Natural killer cell (primary cell): ENCODE measurements around the gene DDX23. TPM values are rescaled to one million over a fixed set of nuclear protein-coding genes. Genes with fewer than 3 reads are reported as not detected.
"Not testable (repeated sequence)": the region's sequence is repeated elsewhere in the genome, so short reads cannot be mapped to it uniquely, and the experiment has no call there.

Experiments used
- ATAC-seq, 3 donors: fragments of 150-1000 bp in 2 of 3; fragments of 200-7000 bp in 1 of 3; cut with Tn5 transposase; 1 replicate in 1 of 3; 2 replicates in 2 of 3; pipeline ENCODE4 v1.10.0; 2021; ENCODE audit warnings: mild to moderate bottlenecking in 2 of 3, moderate library complexity in 2 of 3
- DNase-seq, 2 donors: peaks; one replicate each; pipeline versions ENCODE4 v3.0.0 to v3.0.0-alpha.2; 2013 to 2021; ENCODE audit warnings: mixed read lengths in 1 of 2
- H3K27ac ChIP-seq: one replicate; pipeline ENCODE4 v1.5.1; 2013; ENCODE audit warnings: mild to moderate bottlenecking, low read length
- H3K27me3 ChIP-seq: one replicate; pipeline ENCODE4 v1.6.1; 2013; ENCODE audit warnings: low read length; ENCODE audit not compliant: control insufficient read depth, insufficient read depth
- H3K36me3 ChIP-seq: one replicate; pipeline ENCODE4 v1.6.1; 2013; ENCODE audit warnings: low read length; ENCODE audit not compliant: control insufficient read depth, insufficient read depth
- H3K4me1 ChIP-seq: one replicate; pipeline ENCODE4 v1.6.1; 2013; ENCODE audit warnings: low read length; ENCODE audit not compliant: control insufficient read depth, insufficient read depth
- H3K4me3 ChIP-seq: one replicate; pipeline ENCODE4 v1.5.1; 2013; ENCODE audit warnings: low read length
- H3K9me3 ChIP-seq: one replicate; pipeline ENCODE4 v1.6.1; 2013; ENCODE audit warnings: low read length; ENCODE audit not compliant: control insufficient read depth, insufficient read depth
- H3K27ac Mint-ChIP-seq, 2 donors: one replicate each; pipeline ENCODE4 v1.8.0; 2022; ENCODE audit warnings: mild to moderate bottlenecking in 2 of 2, mixed read lengths in 2 of 2, moderate library complexity in 1 of 2
- H3K27me3 Mint-ChIP-seq, 2 donors: one replicate each; pipeline ENCODE4 v1.8.0; 2022; ENCODE audit warnings: low read depth in 2 of 2, mixed read lengths in 2 of 2
- H3K36me3 Mint-ChIP-seq: one replicate; pipeline ENCODE4 v1.8.0; 2022; ENCODE audit warnings: mixed read lengths
- H3K4me1 Mint-ChIP-seq, 2 donors: one replicate each; pipeline ENCODE4 v1.8.0; 2022; ENCODE audit warnings: mixed read lengths in 2 of 2
- H3K4me3 Mint-ChIP-seq: one replicate; pipeline ENCODE4 v1.8.0; 2022; ENCODE audit warnings: mild to moderate bottlenecking, moderate library complexity, mixed read lengths
- H3K9me3 Mint-ChIP-seq, 2 donors: one replicate each; pipeline ENCODE4 v1.8.0; 2022; ENCODE audit warnings: mixed read lengths in 2 of 2
- WGBS: methylation state at CpG from one replicate; pipeline ENCODE4 v1.1.7; 2013; ENCODE audit warnings: missing lambda C conversion rate; ENCODE audit not compliant: insufficient coverage; 5-methylcytosine and 5-hydroxymethylcytosine counted together
- intact Hi-C: fragments of 100-400 bp; cut with micrococcal nuclease; formaldehyde crosslinking; loops from one replicate; pipeline ENCODE4 v1.14.2; 2022
- total RNA-seq, 4 donors: library from RNA; stranded (reverse); fragments of 120-200 nt in 1 of 4; gene quantifications; one replicate each; pipeline versions ENCODE4 v1.2.3 to v1.2.4, GENCODE V29; 2013 to 2022
- TF ChIP-seq, protein P1 (sequence below): fragments of 200-600 bp; IDR thresholded peaks from one replicate; pipeline ENCODE4 v1.8.0; 2022; ENCODE audit warnings: antibody characterized with exemption

DDX23 gene
- total RNA-seq, 3 donors from 2014 or later (not counting 1 experiment from before 2014, with no cell fraction given) = 96.0 to 123 (median 104) TPM

DNA sequence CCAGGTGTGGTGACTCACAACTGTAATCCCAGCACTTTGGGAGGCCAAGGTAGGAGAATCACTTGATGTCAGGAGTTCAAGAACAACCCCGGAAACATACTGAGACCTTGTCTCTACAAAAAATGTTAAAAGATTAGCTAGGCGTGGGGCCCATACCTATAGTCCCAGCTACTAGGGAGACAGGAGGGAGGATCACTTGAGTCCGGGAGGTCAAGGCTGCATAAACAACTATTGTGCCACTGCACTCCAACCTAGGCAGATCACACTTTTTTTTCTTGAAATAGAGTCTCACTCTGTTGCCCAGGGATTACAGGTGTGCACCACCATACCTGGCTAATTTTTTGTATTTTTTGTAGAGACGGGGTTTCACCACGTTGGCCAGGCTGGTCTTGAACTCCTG is 7.6 kb upstream of the DDX23 start:
- Mint-ChIP-seq H3K9me3 (no peaks in the 10 kb centered on the region), H3K36me3 (no peaks in the 10 kb centered on the region), H3K4me3 (no peak overlapping the region), H3K4me1 (peaks cover under 1 to 8% of the 10 kb centered on the region in 2 donors), H3K27ac (no peak overlapping the region), H3K27me3 (peaks cover 21 to 37% of the 10 kb centered on the region in 2 donors)
- intact Hi-C loops = no loop called here
- Histone ChIP-seq H3K27ac (no peak overlapping the region), H3K9me3 (no peaks in the 10 kb centered on the region), H3K36me3 (no peaks in the 10 kb centered on the region), H3K4me1 (peaks cover 6% of the 10 kb centered on the region), H3K27me3 (peaks cover 21% of the 10 kb centered on the region), H3K4me3 (no peak overlapping the region)
- TF ChIP-seq, protein P1, sequence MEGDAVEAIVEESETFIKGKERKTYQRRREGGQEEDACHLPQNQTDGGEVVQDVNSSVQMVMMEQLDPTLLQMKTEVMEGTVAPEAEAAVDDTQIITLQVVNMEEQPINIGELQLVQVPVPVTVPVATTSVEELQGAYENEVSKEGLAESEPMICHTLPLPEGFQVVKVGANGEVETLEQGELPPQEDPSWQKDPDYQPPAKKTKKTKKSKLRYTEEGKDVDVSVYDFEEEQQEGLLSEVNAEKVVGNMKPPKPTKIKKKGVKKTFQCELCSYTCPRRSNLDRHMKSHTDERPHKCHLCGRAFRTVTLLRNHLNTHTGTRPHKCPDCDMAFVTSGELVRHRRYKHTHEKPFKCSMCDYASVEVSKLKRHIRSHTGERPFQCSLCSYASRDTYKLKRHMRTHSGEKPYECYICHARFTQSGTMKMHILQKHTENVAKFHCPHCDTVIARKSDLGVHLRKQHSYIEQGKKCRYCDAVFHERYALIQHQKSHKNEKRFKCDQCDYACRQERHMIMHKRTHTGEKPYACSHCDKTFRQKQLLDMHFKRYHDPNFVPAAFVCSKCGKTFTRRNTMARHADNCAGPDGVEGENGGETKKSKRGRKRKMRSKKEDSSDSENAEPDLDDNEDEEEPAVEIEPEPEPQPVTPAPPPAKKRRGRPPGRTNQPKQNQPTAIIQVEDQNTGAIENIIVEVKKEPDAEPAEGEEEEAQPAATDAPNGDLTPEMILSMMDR = no peak
- ATAC-seq (no peak), DNase-seq (no peak)
- WGBS = 100% methylated on average over 5 of the region's 5 CpGs

DNA sequence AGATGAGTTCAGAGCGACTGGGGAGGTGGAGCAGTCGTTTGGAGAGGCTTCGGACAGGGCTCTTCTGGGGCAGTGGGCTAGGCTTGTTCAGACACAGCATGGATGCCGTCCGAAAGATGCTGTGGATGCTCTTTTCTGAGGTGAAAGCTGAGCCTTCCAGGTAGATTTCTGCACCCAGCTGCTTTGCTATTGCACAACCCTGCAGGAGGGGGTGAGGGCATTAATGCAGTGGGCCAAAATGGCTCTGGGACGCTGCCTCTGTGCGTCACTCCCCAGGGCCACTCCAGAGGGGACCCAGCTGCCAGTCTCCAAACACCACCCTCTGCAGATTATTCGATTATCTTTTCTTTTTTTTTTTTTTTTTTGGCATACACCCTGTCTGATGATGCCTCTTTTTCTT is 6.1 kb upstream of the DDX23 start:
- Histone ChIP-seq H3K4me1 (peaks cover 2% of the 10 kb centered on the region), H3K36me3 (no peaks in the 10 kb centered on the region), H3K27ac (no peak overlapping the region), H3K9me3 (no peaks in the 10 kb centered on the region), H3K4me3 (no peak overlapping the region), H3K27me3 (peaks cover 11% of the 10 kb centered on the region)
- no peak overlapping the region for H3K27ac Mint-ChIP-seq
- peaks cover 5% of the 10 kb centered on the region in 2 donors for H3K4me1 Mint-ChIP-seq
- DNase-seq (no peak), ATAC-seq (no peak)
- no peaks in the 10 kb centered on the region for H3K36me3 Mint-ChIP-seq
- no peak overlapping the region for H3K4me3 Mint-ChIP-seq
- H3K9me3 Mint-ChIP-seq = no peaks in the 10 kb centered on the region
- intact Hi-C loops = no loop called here
- peaks cover 7 to 21% of the 10 kb centered on the region in 2 donors for H3K27me3 Mint-ChIP-seq
- WGBS = 94% methylated on average over 8 of the region's 8 CpGs
- TF ChIP-seq, protein P1 = no peak

DNA sequence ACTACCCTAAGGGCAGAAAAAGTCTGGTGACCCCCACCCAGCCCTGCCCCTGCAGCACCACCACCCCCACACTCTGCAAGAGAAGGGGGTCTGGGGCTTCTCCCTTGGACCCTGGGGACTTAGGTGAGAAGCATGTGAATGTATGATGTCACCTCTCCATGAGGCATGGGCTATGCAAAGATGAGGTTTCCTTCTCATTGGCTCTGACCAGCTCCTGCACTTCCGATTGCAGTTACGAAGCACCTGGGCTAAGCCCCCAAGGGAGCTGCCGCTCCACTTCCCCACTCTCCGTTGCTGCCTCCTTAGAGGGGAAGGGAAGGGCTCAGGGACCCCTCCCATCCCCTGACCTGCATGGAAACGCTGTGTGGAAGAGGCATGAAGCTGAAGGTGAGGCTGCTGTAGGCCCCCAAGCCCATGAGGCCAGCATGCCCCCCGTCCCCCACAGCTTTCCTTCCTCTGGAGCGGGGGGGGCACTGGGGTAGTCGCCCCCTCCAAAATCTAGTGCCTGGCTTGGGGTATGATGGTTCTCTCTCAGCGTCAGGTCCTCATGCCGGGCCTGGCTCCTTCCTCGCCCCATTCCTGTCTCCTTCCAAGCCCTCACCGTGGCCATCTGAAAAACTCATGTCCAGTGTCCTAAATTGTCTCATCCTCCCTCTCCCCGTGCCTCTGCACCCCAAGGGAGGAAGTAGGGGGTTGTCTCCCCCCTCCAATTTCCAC is 5.5 kb upstream of the DDX23 start:
- intact Hi-C loops = no loop called here
- Mint-ChIP-seq H3K4me1 (peaks cover 11% of the 10 kb centered on the region in 2 donors), H3K36me3 (no peaks in the 10 kb centered on the region), H3K4me3 (no peak overlapping the region), H3K27me3 (peaks cover under 1 to 15% of the 10 kb centered on the region in 2 donors), H3K27ac (no peak overlapping the region), H3K9me3 (no peaks in the 10 kb centered on the region)
- peaks cover 6% of the 10 kb centered on the region for H3K27me3 ChIP-seq
- no peaks in the 10 kb centered on the region for H3K36me3 ChIP-seq
- no peak overlapping the region for H3K4me3 ChIP-seq
- peaks cover 8% of the 10 kb centered on the region for H3K4me1 ChIP-seq
- TF ChIP-seq, protein P1 = no peak
- H3K27ac ChIP-seq = no peak overlapping the region
- DNase-seq (no peak), ATAC-seq (no peak)
- WGBS = 80% methylated on average over 7 of the region's 13 CpGs
- no peaks in the 10 kb centered on the region for H3K9me3 ChIP-seq

DNA sequence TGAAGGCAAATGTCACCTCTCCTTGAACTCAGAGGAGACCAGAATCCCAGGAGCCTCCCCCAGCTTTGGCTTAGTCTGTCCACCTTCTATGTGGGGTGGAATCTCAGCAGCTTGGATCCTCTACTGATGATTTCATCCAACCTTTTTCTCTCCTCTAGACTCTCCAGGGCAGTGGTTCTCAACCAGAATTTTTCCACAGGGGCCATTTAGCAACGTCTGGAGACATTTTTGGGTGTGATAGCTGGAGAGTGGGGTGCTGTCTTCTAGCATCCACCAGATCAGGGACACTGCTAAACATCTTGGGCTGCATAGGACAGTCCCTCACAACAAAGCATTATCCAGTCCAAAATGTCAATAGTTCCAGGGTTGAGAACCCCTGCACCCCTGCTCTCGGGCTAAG is 4.4 kb upstream of the DDX23 start:
- TF ChIP-seq, protein P1 = no peak
- Mint-ChIP-seq H3K27me3 (peaks cover 0 to 7% of the 10 kb centered on the region in 2 donors), H3K4me3 (no peak overlapping the region), H3K27ac (no peak overlapping the region), H3K36me3 (no peaks in the 10 kb centered on the region), H3K9me3 (no peaks in the 10 kb centered on the region), H3K4me1 (peaks cover 17 to 20% of the 10 kb centered on the region in 2 donors)
- no peaks in the 10 kb centered on the region for H3K27me3 ChIP-seq
- intact Hi-C loops = no loop called here
- no peaks in the 10 kb centered on the region for H3K36me3 ChIP-seq
- ATAC-seq (no peak), DNase-seq (no peak)
- H3K4me1 ChIP-seq = peaks cover 12% of the 10 kb centered on the region
- 75% methylated on average over 2 of the region's 2 CpGs for WGBS
- H3K4me3 ChIP-seq = no peak overlapping the region
- no peaks in the 10 kb centered on the region for H3K9me3 ChIP-seq
- no peak overlapping the region for H3K27ac ChIP-seq

DNA sequence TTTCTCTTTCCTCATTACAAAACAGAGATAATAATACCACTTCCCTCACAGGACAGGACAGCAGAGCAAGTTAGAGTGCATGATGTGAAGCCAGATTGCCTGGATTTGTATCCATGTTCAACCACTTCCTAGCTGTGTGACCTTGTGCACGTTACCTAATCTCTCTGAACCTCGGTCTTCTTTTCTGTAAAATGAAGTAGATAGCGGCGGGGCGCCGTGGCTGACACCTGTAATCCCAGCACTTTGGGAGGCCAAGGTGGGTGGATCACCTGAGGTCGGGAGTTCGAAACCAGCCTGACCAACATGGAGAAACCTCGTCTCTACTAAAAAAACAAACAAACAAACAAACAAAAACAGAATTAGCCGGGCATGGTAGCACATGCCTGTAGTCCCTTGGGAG is 3.0 kb upstream of the DDX23 start:
- H3K4me3 Mint-ChIP-seq, H3K36me3 ChIP-seq, H3K27ac Mint-ChIP-seq, intact Hi-C loops, H3K27ac ChIP-seq, H3K4me3 ChIP-seq, H3K9me3 ChIP-seq, H3K9me3 Mint-ChIP-seq, H3K36me3 Mint-ChIP-seq, ATAC-seq, H3K27me3 ChIP-seq, DNase-seq, H3K27me3 Mint-ChIP-seq: not testable (repeated sequence)
- H3K4me1 ChIP-seq = peaks cover 20% of the 10 kb centered on the region
- WGBS = 97% methylated on average over 9 of the region's 10 CpGs
- H3K4me1 Mint-ChIP-seq = peaks cover 32 to 35% of the 10 kb centered on the region in 2 donors
